GM19239 (cell line): ENCODE results near the gene SLC26A8.
"Not testable (repeated sequence)": the region's sequence is repeated elsewhere in the genome, so short reads cannot be mapped to it uniquely, and the experiment has no call there.

Experiments
- DNase-seq: peaks from one replicate; pipeline ENCODE4 v3.0.0; 2011; ENCODE audit warnings: low spot score; ENCODE audit not compliant: insufficient read length
- FAIRE-seq: peaks from 2 replicates; lab custom pipeline; 2011; peaks lifted over from hg19 to GRCh38; lab: Jason Lieb, UNC

Gene SLC26A8

GRCh38 chr6:36025260-36025931, 955 bp upstream of the SLC26A8 start:
- DNase-seq = no peak
- no peak for FAIRE-seq

GRCh38 chr6:36020154-36020553, 4.3 kb downstream of the SLC26A8 start:
- DNase-seq (no peak), FAIRE-seq (no peak)

DNA sequence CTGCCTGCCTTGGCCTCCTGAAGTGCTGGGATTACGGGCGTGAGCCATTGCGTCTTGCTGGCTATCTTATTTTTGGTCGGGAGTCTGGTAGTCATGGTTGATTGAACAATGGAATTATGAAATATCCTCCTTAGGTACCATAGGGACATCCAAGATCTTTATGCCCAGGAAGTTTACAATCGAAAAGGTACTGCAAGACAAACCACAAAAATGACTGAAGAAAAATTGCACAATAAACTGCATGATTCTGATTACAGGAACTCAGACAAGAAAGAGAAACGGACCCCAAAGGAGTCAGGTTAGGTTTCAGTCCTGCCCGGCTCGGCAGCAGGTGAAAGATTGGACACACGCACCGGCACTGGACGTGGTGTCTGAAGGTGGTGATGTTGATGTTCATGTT, 5.3 kb downstream of the SLC26A8 start:
- FAIRE-seq = no peak
- no peak for DNase-seq

GRCh38 chr6:36018339-36018738, 6.1 kb downstream of the SLC26A8 start:
- no peak for FAIRE-seq
- DNase-seq = no peak

DNA sequence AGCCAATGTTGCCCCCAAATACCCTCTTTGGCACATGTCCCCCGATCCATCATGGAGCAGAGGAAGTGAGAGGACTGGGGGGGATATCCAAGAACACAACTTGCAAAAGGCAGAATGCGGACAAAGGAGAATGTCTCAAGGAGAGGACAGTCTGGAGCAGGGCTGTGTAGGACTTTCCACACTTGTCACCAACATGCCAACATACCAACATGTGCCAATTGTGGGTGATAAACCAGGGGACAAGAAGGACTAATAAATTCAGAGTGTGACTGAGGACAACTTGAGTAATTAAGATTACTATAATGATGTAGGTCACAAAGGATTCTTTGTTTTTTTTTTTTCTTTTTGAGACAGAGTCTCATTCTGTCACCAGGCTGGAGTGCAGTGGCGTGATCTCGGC, 8.8 kb downstream of the SLC26A8 start:
- DNase-seq (no peak), FAIRE-seq (no peak)

DNA sequence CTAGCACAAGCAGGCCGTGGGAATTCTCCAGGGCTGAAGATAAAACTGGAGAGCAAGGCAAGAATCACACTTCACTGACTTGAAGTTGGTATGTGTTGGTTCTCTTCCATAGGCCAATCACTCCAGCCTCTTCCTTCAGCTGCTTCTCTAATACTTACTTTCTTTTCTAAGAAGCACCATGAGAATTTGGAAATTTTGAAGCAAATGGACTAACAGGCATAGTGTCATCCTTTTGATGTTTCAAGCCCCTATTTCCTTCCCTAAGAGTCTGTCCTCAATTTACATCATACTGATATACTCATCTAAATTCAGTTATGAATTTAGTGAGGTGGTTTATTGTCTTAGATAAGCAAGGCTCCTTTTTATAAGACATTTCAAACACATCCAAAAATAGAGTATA, 24.0 kb downstream of the SLC26A8 start:
- no peak for DNase-seq
- FAIRE-seq = no peak

GRCh38 chr6:35993150-35993549, 31.3 kb downstream of the SLC26A8 start:
- DNase-seq = no peak
- no peak for FAIRE-seq

- DNase-seq, FAIRE-seq: not testable (repeated sequence)
These were observed 36.4 kb downstream of the SLC26A8 start for GRCh38 chr6:35988047-35988446.

DNA sequence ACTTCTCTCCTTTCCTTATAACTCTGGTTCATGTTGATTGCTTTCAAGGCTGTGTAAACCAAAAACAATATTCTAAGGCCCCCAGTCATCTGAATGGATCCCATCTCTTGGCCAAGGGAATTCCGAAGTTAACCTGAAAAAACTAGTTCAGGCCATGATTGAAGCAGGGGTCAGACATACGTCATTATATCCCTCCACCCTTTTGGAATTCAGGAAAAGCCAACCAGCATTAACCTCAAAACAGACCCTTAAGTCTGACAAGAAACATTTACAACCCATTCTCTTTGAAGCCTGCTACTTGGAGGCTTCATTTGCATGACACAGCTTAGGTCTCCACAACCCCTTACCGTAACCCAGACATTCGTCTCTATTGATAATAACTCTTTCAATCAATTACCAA, 39.7 kb downstream of the SLC26A8 start:
- FAIRE-seq (no peak), DNase-seq (no peak)

DNA sequence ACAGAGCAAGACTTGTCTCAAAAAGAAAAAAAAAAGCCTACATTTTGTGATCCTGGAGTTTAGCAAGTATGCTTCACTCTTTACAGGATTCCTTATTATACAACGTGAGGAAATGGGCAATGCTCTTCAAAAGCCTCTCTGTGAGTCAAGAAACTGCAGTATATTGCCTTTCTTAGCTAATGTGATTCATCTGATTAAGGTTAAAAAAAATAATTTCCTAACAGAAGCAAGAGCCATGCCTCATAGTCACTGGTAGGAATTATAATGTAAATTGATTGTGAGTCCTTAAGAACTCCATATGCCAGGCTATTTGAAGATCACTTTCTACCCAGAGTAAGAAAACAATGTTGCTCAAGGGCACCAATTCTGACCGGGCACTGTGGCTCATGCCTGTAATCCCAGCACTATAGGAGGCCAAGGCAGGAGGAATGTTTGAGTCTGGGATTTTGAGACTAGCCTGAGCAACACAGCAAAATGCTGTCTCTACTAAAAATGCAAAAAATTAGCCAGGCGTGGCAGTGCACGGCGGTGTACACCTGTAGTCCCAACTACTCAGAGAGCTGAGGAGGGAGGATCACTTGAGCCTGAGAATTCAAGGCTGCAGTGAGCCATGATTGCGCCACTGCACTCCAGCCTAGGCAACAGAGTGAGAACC, 43.3 kb downstream of the SLC26A8 start:
- no peak for DNase-seq

DNA sequence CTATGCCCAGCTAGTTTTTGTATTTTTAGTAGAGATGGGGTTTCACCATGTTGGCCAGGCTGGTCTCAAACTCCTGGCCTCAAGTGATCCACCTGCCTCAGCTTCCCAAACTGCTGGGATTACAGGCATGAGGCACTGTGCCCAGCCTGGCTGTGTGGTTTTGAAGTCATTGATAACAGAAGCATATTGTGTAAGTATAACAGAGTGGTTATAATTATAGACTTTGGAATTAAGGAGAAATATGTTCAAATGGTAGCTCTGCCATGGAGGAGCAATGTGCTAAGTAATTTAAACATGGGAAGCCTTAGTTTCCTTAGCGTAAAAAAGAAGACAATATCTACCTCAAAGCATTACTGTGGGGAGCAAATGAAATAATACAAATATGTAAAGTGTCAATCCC, 44.3 kb downstream of the SLC26A8 start:
- DNase-seq, FAIRE-seq: not testable (repeated sequence)

More for the DNA sequence above, 43.3 kb downstream of the SLC26A8 start:
- no peak for FAIRE-seq

GRCh38 chr6:35977308-35977707, 47.1 kb downstream of the SLC26A8 start:
- DNase-seq = no peak
- no peak for FAIRE-seq

- FAIRE-seq = peak; percentile 89
These were observed 50.7 kb downstream of the SLC26A8 start for GRCh38 chr6:35973670-35974222.

GRCh38 chr6:35972471-35973367, 51.7 kb downstream of the SLC26A8 start:
- no peak for DNase-seq

More at GRCh38 chr6:35973670-35974222, 50.7 kb downstream of the SLC26A8 start:
- DNase-seq = peak; percentile 44

DNA sequence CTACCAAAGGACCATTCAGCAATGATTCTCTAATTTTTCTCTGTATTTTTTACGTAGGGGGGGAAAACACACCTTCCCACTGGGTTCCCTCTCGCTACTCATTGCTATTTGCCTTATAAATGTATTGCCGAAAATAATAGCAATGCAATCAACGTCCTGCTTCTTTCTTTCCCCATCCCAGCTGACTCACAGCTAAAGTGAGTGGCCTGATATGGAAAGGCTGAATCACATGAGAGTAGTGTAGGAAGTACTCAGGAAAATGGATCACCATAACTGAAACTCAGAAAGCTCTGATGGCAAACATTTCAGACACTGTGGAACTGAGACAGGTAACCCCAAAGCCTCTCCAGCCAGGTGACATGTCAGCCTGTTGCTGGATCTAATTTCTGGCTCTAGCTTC, 54.3 kb downstream of the SLC26A8 start:
- no peak for FAIRE-seq

More at GRCh38 chr6:35972471-35973367, 51.7 kb downstream of the SLC26A8 start:
- FAIRE-seq = no peak

DNA sequence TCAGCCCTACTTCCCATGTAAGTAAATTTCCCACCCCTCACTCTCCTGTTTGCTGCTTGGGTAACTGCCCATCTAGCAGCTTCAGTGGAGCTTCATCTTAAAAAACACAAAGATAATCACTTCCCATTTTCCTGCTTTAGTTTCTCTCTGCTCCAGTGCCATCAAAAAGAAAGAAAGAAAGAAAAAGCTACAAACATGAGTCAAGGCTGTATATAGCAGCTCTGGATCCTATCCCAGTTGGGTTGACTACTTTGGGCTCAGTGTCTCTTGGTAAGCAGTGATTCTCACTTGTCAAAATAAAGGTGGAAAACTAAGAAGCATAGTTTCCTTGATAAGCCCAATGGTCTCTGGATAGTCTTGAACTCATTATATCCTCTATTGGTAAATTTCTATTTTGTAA, 54.8 kb downstream of the SLC26A8 start:
- FAIRE-seq = no peak

More for the DNA sequence above, 54.3 kb downstream of the SLC26A8 start:
- no peak for DNase-seq

DNA sequence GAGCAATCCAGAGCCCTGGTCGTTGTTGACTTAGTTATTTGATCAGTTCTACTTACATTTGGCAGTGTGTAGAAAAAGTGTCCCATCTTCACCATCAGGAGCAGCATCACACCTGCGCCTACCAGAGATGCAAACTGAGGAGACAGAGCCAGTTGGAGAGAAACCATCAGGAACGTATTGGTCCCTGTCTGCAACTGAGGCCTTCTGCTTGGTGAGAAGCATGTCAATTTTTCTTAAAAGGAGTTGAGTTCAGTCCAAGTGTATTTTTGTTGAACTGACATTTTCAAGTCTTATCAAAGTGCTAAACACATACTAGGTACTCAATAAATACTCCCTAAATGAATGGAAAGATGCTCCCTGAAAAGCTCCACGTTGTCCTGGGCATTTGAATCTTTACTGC, 55.6 kb downstream of the SLC26A8 start:
- DNase-seq (no peak), FAIRE-seq (no peak)

More for the DNA sequence above, 54.8 kb downstream of the SLC26A8 start:
- no peak for DNase-seq

- DNase-seq = no peak
- FAIRE-seq = no peak
These were observed 57.2 kb downstream of the SLC26A8 start for GRCh38 chr6:35967076-35967774.

DNA sequence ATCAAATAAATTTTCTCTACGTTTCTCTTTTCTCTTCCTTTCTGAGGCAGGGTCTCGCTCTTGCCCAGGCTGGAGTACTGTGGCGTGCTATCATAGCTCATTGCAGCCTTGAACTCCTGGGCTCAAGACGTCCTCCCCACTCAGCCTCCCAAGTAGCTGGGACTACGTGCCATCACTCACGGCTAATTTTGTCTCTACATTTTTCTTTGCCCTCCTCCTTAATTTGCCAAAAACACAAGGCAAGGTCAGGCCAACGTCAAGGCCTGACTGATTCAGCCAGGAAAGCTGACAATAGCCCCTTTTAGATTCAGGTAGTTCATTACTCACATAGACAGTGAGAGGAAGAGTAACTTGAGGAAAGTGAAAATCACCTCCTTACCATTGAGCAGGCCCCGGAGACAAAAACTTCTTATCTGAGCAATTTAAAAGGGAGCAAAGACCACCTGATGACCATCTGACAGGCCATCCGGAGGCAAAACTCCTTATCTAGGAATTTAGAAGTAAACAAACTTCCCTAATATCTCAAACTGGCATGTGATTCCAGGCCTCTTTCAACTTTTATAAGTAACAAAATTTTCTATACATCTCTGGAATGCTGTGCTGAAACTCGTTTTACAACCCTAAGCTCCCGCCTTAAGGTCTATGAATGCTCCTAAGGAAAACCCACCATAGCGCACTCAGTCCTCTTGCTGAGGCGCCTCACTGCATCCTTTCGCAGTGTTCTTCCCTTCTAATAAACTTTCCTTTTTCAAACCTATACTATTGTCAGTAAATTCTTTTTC, 61.5 kb downstream of the SLC26A8 start:
- FAIRE-seq (no peak), DNase-seq (no peak)
